H1 (cell line): ENCODE results near the gene ZNF622. TPM values are rescaled to one million over a fixed set of nuclear protein-coding genes. Genes with fewer than 3 reads are reported as not detected.

Source experiments
- CTCF ChIA-PET: fragments of 300-600 bp; sonication (Branson Sonifier 250); formaldehyde crosslinking; loops from one replicate; lab custom pipeline; 2021; ENCODE audit not compliant: partially characterized antibody; lab: Charles Lee
- POLR2A ChIA-PET: fragments of 300-600 bp; sonication (Branson Sonifier 250); formaldehyde crosslinking; loops from one replicate; lab custom pipeline; 2021; ENCODE audit warnings: inconsistent platforms; ENCODE audit not compliant: partially characterized antibody; lab: Charles Lee
- DNase-seq, 2 experiments: peaks; one replicate each; pipeline versions ENCODE4 v3.0.0 to v3.0.0-alpha.2; 2010 to 2022; ENCODE audit warnings: low spot score in 2 of 2, low read depth in 1 of 2, mixed read lengths in 1 of 2
- FAIRE-seq: peaks from 2 replicates; lab custom pipeline; 2011; peaks lifted over from hg19 to GRCh38; lab: Jason Lieb, UNC
- H2AFZ ChIP-seq: 2 replicates; pipeline ENCODE4 v1.8.1; 2012; ENCODE audit warnings: low read length, inconsistent platforms
- H2AK5ac ChIP-seq: 2 replicates; pipeline ENCODE4 v1.6.1; 2013; ENCODE audit warnings: low read depth, low read length
- H2BK120ac ChIP-seq: replicated peaks from 2 replicates; pipeline ENCODE3; 2013; ENCODE audit warnings: low read depth, low read length, inconsistent platforms
- H2BK12ac ChIP-seq: 2 replicates; pipeline ENCODE4 v1.6.1; 2013; ENCODE audit warnings: low read depth, low read length
- H2BK15ac ChIP-seq: 2 replicates; pipeline ENCODE4 v1.6.1; 2013; ENCODE audit warnings: low read length
- H2BK20ac ChIP-seq: 2 replicates; pipeline ENCODE4 v1.6.1; 2013; ENCODE audit warnings: low read length
- H2BK5ac ChIP-seq: 2 replicates; pipeline ENCODE4 v1.6.1; 2013; ENCODE audit warnings: low read depth, low read length
- H3K14ac ChIP-seq: 2 replicates; pipeline ENCODE4 v1.6.1; 2013; ENCODE audit warnings: inconsistent platforms; ENCODE audit not compliant: insufficient read length
- H3K18ac ChIP-seq: 2 replicates; pipeline ENCODE4 v1.6.1; 2013; ENCODE audit warnings: low read length; ENCODE audit errors: extremely low read depth
- H3K23ac ChIP-seq: 2 replicates; pipeline ENCODE4 v1.6.1; 2013; ENCODE audit warnings: inconsistent platforms; ENCODE audit not compliant: insufficient read length
- H3K23me2 ChIP-seq: 2 replicates; pipeline ENCODE4 v1.6.1; 2013; ENCODE audit warnings: low read depth, low read length
- H3K27ac ChIP-seq: 2 replicates; pipeline ENCODE4 v1.6.1; 2011; ENCODE audit warnings: low read depth, low read length, inconsistent platforms
- H3K27me3 ChIP-seq, 4 experiments: replicated peaks in 1 of 4; 1 replicate in 1 of 4; 2 replicates in 3 of 4; pipeline versions ENCODE4 v1.6.1 to v1.8.1; 2011 to 2013; ENCODE audit warnings: low read length in 3 of 4, mild to moderate bottlenecking in 3 of 4, inconsistent platforms in 2 of 4, mixed read lengths in 2 of 4, moderate library complexity in 1 of 4; ENCODE audit not compliant: control insufficient read depth in 3 of 4, insufficient read depth in 3 of 4; ENCODE audit errors: extremely low read depth in 1 of 4
- H3K36me3 ChIP-seq, 4 experiments: 2 replicates each; pipeline versions ENCODE4 v1.6.1 to v1.8.1; 2011 to 2013; ENCODE audit warnings: mild to moderate bottlenecking in 4 of 4, low read length in 3 of 4, moderate library complexity in 2 of 4, control low read depth in 1 of 4, inconsistent platforms in 1 of 4; ENCODE audit not compliant: insufficient read depth in 4 of 4, control insufficient read depth in 2 of 4
- H3K4ac ChIP-seq: replicated peaks from 2 replicates; pipeline ENCODE3; 2013; ENCODE audit warnings: low read length, low read depth, mixed read lengths, inconsistent platforms; ENCODE audit not compliant: insufficient read length
- H3K4me1 ChIP-seq, 4 experiments: replicated peaks in 1 of 4; 1 replicate in 1 of 4; 2 replicates in 3 of 4; pipeline versions ENCODE4 v1.6.1 to v1.8.1; 2011 to 2013; ENCODE audit warnings: low read length in 3 of 4, inconsistent platforms in 2 of 4, mixed read lengths in 1 of 4; ENCODE audit not compliant: insufficient read depth in 4 of 4, control insufficient read depth in 3 of 4
- H3K4me2 ChIP-seq, 2 experiments: 2 replicates each; pipeline versions ENCODE4 v1.6.1 to v1.8.1; 2011 to 2013; ENCODE audit warnings: low read depth in 2 of 2, low read length in 2 of 2, control low read depth in 1 of 2, inconsistent platforms in 1 of 2, mild to moderate bottlenecking in 1 of 2; ENCODE audit not compliant: insufficient read depth in 1 of 2
- H3K4me3 ChIP-seq, 4 experiments: fragments of 200-600, 300-600 bp in 1 of 4; sonication (generic), shearing (Covaris generic), sonication (Bioruptor Twin) in 1 of 4; 2 replicates each; pipeline versions ENCODE4 v1.5.1 to v1.8.1; 2011 to 2016; ENCODE audit warnings: low read length in 4 of 4, low read depth in 3 of 4, control low read depth in 2 of 4, inconsistent platforms in 2 of 4, mild to moderate bottlenecking in 2 of 4, mixed read lengths in 1 of 4, moderate library complexity in 1 of 4; ENCODE audit not compliant: insufficient read depth in 2 of 4; ENCODE audit errors: extremely low read depth in 1 of 4
- H3K56ac ChIP-seq: replicated peaks from 2 replicates; pipeline ENCODE3; 2013; ENCODE audit warnings: low read depth, mild to moderate bottlenecking, mixed read lengths, low read length, inconsistent platforms; ENCODE audit not compliant: insufficient read length
- H3K79me1 ChIP-seq: 2 replicates; pipeline ENCODE4 v1.6.1; 2013; ENCODE audit warnings: low read depth, low read length, control low read depth
- H3K79me2 ChIP-seq, 2 experiments: 2 replicates each; pipeline versions ENCODE4 v1.6.1 to v1.8.1; 2012 to 2013; ENCODE audit warnings: low read length in 2 of 2, mild to moderate bottlenecking in 2 of 2, inconsistent platforms in 1 of 2; ENCODE audit not compliant: insufficient read depth in 2 of 2, control insufficient read depth in 1 of 2
- H3K9ac ChIP-seq, 4 experiments: replicated peaks in 1 of 4; 1 replicate in 1 of 4; 2 replicates in 3 of 4; pipeline versions ENCODE4 v1.6.1 to v1.8.1; 2011 to 2013; ENCODE audit warnings: low read depth in 3 of 4, low read length in 3 of 4, control low read depth in 2 of 4, mild to moderate bottlenecking in 2 of 4, moderate library complexity in 2 of 4, inconsistent platforms in 1 of 4; ENCODE audit errors: extremely low read depth in 1 of 4
- H3K9me3 ChIP-seq, 2 experiments: 2 replicates each; pipeline versions ENCODE4 v1.6.1 to v1.8.1; 2012 to 2013; ENCODE audit warnings: mild to moderate bottlenecking in 2 of 2, moderate library complexity in 2 of 2, control low read depth in 1 of 2, inconsistent platforms in 1 of 2, low read depth in 1 of 2, low read length in 1 of 2, mixed read lengths in 1 of 2; ENCODE audit not compliant: insufficient read depth in 2 of 2
- H4K20me1 ChIP-seq, 2 experiments: replicated peaks in 1 of 2; 2 replicates each; pipeline versions ENCODE3 to v1.8.1; 2011 to 2013; ENCODE audit warnings: inconsistent platforms in 2 of 2, low read length in 2 of 2, mild to moderate bottlenecking in 1 of 2; ENCODE audit not compliant: insufficient read depth in 2 of 2, control insufficient read depth in 1 of 2
- H4K5ac ChIP-seq: 2 replicates; pipeline ENCODE4 v1.6.1; 2013; ENCODE audit warnings: low read length, low read depth, mixed read lengths, inconsistent platforms; ENCODE audit not compliant: insufficient read length
- H4K8ac ChIP-seq: 2 replicates; pipeline ENCODE4 v1.8.0; 2013; ENCODE audit warnings: mild to moderate bottlenecking, moderate library complexity, low read length, inconsistent platforms; ENCODE audit not compliant: insufficient read depth; ENCODE audit errors: extremely low read depth
- H4K91ac ChIP-seq: replicated peaks from 2 replicates; pipeline ENCODE3; 2013; ENCODE audit warnings: low read length, mixed read lengths, inconsistent platforms; ENCODE audit not compliant: insufficient read length
- CBX5 ChIP-seq: fragments of 300-800, 300-1000 bp; sonication (generic); IDR thresholded peaks from 2 replicates; pipeline ENCODE4 v1.7.1; 2016; ENCODE audit warnings: antibody characterized with exemption, low read length, low read depth
- E2F6 ChIP-seq: IDR thresholded peaks from 2 replicates; pipeline ENCODE4 v1.6.1; 2012; ENCODE audit warnings: inconsistent platforms
- EGR1 ChIP-seq: IDR thresholded peaks from 2 replicates; pipeline ENCODE4 v1.6.1; 2011; ENCODE audit warnings: low read depth, low read length, borderline replicate concordance
- EP300 ChIP-seq, 2 experiments: IDR thresholded peaks; 1 replicate in 1 of 2; 2 replicates in 1 of 2; pipeline ENCODE4 v1.6.1; 2011 to 2012; ENCODE audit warnings: low read depth in 2 of 2, low read length in 2 of 2, mild to moderate bottlenecking in 2 of 2, borderline replicate concordance in 1 of 2, inconsistent platforms in 1 of 2, moderate library complexity in 1 of 2
- FOSL1 ChIP-seq: IDR thresholded peaks from 2 replicates; pipeline ENCODE4 v1.6.1; 2011; ENCODE audit warnings: mild to moderate bottlenecking, low read depth, low read length, moderate library complexity; ENCODE audit not compliant: insufficient read depth
- GABPA ChIP-seq: IDR thresholded peaks from 2 replicates; pipeline ENCODE4 v1.6.1; 2011; ENCODE audit warnings: mild to moderate bottlenecking, low read length, moderate library complexity, borderline replicate concordance; ENCODE audit not compliant: insufficient read depth
- KDM1A ChIP-seq: fragments of 200-600, 300-600 bp; sonication (generic); IDR thresholded peaks from 2 replicates; pipeline ENCODE4 v1.7.1; 2016; ENCODE audit warnings: mild to moderate bottlenecking, low read length, borderline replicate concordance
- KDM5A ChIP-seq: fragments of 200-600 bp; IDR thresholded peaks from 2 replicates; pipeline ENCODE4 v1.7.1; 2012; ENCODE audit warnings: mild to moderate bottlenecking, low read length, inconsistent platforms, mixed read lengths
- MAFK ChIP-seq: IDR thresholded peaks from 2 replicates; pipeline ENCODE4 v1.6.1; 2012; ENCODE audit warnings: low read depth, mild to moderate bottlenecking, improper control_type of control experiment, low read length
- RXRA ChIP-seq: IDR thresholded peaks from 2 replicates; pipeline ENCODE4 v1.6.1; 2011; ENCODE audit warnings: low read depth, mild to moderate bottlenecking, low read length, moderate library complexity; ENCODE audit not compliant: insufficient read depth
- SIRT6 ChIP-seq: IDR thresholded peaks from one replicate; pipeline ENCODE4 v1.7.1; 2012; ENCODE audit warnings: low read length, inconsistent platforms
- SUZ12 ChIP-seq: fragments of 200-600 bp; sonication (generic); IDR thresholded peaks from 2 replicates; pipeline ENCODE4 v1.6.1; 2012; ENCODE audit warnings: mild to moderate bottlenecking, inconsistent platforms, low read length, moderate library complexity, mixed read lengths
- TAF1 ChIP-seq: IDR thresholded peaks from 2 replicates; pipeline ENCODE4 v1.6.1; 2011; ENCODE audit warnings: mild to moderate bottlenecking, low read depth, low read length
- TAF7 ChIP-seq: optimal IDR thresholded peaks from 2 replicates; pipeline ENCODE3; 2011; ENCODE audit warnings: low read depth, mild to moderate bottlenecking, inconsistent platforms, low read length, moderate library complexity, borderline replicate concordance
- WGBS, 2 experiments: shearing (Covaris generic) in 1 of 2; methylation state at CpG; one replicate each; pipeline versions ENCODE4 v1.1.6 to v1.1.7; 2013 to 2015; ENCODE audit warnings: low lambda C conversion rate in 2 of 2, mixed read lengths in 2 of 2, inconsistent platforms in 1 of 2, low coverage in 1 of 2, missing lambda C conversion rate in 1 of 2; ENCODE audit not compliant: insufficient replicate concordance in 2 of 2, insufficient coverage in 1 of 2, insufficient read length in 1 of 2; ENCODE audit errors: extremely low coverage in 1 of 2, missing lambda C conversion rate in 1 of 2; 5-methylcytosine and 5-hydroxymethylcytosine counted together
- polyA plus RNA-seq, 7 experiments: library from polyadenylated mRNA; depleted of rRNA in 3 of 7; stranded (reverse) in 5 of 7; unstranded in 2 of 7; fragments of >200 nt in 5 of 7; fragments of 200-250 nt in 2 of 7; gene quantifications; 1 replicate in 5 of 7; 2 replicates in 1 of 7; 4 replicates in 1 of 7; pipeline versions ENCODE4 v1.2.1 to v1.2.3, GENCODE V29; 2011 to 2013; ENCODE audit warnings: missing spikeins in 2 of 7, mixed read lengths in 2 of 7
- total RNA-seq: library from RNA; stranded (reverse); fragmentation: NEBNext Ultra II Directional; extraction: Animal tissue kit (Norgen Biotek cat#: 25700); gene quantifications from 2 replicates; pipeline ENCODE4 v1.2.1, GENCODE V29; 2021

Gene ZNF622
- total and polyA plus RNA-seq, 2 of the 8 experiments (the other 6 are each of a cell fraction or from before 2014, with no cell fraction given): 8.8 to 30.8 TPM

GRCh38 chr5:16484081-16484480, 18.5 kb upstream of the ZNF622 start:
- POLR2A ChIA-PET: interaction anchor here (1.2 kb wide), 1 partner anchor 9 kb away, joined by 3 read pairs; no protein-coding TSS in a partner anchor
- H3K14ac ChIP-seq: no peak overlapping the region
- H3K79me1 ChIP-seq: no peaks in the 10 kb centered on the region
- no peak overlapping the region for H3K4ac ChIP-seq
- no peak overlapping the region for H2BK120ac ChIP-seq
- H2BK20ac ChIP-seq: no peak overlapping the region
- no peaks in the 10 kb centered on the region for H3K9me3 ChIP-seq
- H4K8ac ChIP-seq: no peak overlapping the region
- no peak overlapping the region for H3K9ac ChIP-seq
- no peaks in the 10 kb centered on the region for H4K20me1 ChIP-seq
- H2BK12ac ChIP-seq: no peak overlapping the region
- H2BK15ac ChIP-seq: no peak overlapping the region
- no peak overlapping the region for H4K5ac ChIP-seq
- H3K23me2 ChIP-seq: no peaks in the 10 kb centered on the region
- CTCF ChIA-PET: interaction anchor here (1.0 to 9.7 kb wide), 7 partner anchors 9 to 706 kb away, joined by 3 to 155 read pairs (median 4); no protein-coding TSS in a partner anchor
- H3K56ac ChIP-seq: no peak overlapping the region
- H3K27me3 ChIP-seq: no peaks in the 10 kb centered on the region
- DNase-seq: no peak
- H3K79me2 ChIP-seq: no peaks in the 10 kb centered on the region
- H2BK5ac ChIP-seq: no peak overlapping the region
- H3K23ac ChIP-seq: no peak overlapping the region
- H4K91ac ChIP-seq: no peak overlapping the region
- no peak overlapping the region for H2AK5ac ChIP-seq
- H2AFZ ChIP-seq: no peak overlapping the region
- WGBS, 2 experiments: 75% methylated on average over 1 of the region's 1 CpG; no CpG with 5 or more reads in 1 of the 2 experiments
- no peak overlapping the region for H3K18ac ChIP-seq
- H3K36me3 ChIP-seq: no peaks in the 10 kb centered on the region
- H3K4me1 ChIP-seq: no peaks in the 10 kb centered on the region
- no peak overlapping the region for H3K4me2 ChIP-seq
- no peak for FAIRE-seq
- H3K4me3 ChIP-seq: no peak overlapping the region
- H3K27ac ChIP-seq: no peak overlapping the region
- TF ChIP-seq RXRA (no peak), EGR1 (no peak), MAFK (no peak), EP300 (IDR thresholded peaks at IDR 0.05; ENCODE audit: borderline replicate concordance in 1 of 2, low read depth in 2 of 2, low read length in 2 of 2) (no peak), TAF7 (no peak), E2F6 (no peak), FOSL1 (no peak), KDM5A (no peak), SUZ12 (no peak), GABPA (no peak), KDM1A (no peak), CBX5 (no peak), SIRT6 (no peak), TAF1 (no peak)
